NCI-H82 treated with DMSO at 0.1 percent for 48 hours (cell line): Measurements from ENCODE around the gene GOLGA6L1.
"Not testable (repeated sequence)": the region's sequence is repeated elsewhere in the genome, so short reads cannot be mapped to it uniquely, and the experiment has no call there.

ENCODE experiments used
- DNase-seq: peaks from one replicate; lab custom pipeline; 2025; ENCODE audit not compliant: unreplicated experiment; lab: John Stamatoyannopoulos, UW

The GOLGA6L1 gene, protein sequence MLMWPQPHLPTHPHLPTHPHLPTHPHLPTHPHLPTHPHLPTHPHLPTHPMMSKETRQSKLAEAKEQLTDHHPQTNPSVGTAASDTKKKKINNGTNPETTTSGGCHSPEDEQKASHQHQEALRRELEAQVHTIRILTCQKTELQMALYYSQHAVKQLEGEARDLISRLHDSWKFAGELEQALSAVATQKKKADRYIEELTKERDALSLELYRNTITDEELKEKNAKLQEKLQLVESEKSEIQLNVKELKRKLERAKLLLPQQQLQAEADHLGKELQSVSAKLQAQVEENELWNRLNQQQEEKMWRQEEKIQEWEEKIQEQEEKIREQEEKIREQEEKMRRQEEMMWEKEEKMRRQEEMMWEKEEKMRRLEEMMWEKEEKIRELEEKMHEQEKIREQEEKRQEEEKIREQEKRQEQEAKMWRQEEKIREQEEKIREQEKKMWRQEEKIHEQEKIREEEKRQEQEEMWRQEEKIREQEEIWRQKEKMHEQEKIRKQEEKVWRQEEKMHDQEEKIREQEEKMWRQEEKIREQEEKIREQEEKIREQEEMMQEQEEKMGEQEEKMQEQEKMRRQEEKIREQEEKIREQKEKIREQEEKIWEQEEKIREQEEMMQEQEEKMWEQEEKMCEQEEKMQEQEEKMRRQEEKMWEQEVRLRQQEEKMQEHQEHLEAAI

DNA sequence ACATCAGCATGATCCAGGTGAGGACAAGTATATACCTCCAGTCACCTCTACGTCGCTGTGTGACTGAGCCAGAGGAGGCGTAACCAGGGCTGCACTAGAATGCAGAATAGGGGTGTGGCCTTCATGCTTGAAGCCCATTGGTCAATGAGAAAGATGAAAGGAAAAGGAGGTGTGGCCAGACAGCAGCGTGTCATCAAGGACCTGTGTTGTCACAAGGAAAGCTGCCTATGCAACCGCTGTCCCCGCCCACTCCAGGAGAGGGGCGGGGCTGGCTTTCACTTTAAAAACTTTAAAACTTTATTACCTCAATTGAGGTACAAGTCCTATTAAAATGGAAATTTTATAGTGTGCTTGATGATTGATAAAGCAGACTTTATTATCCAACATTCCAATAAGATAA, at the start of gene GOLGA6L1:
Gene GOLGA6L1, minus strand, starts transcription at position 101 of the 400 bp plus-strand sequence. Its CDS starts 91 bp downstream, at position 10.
- not testable (repeated sequence) for DNase-seq

DNA sequence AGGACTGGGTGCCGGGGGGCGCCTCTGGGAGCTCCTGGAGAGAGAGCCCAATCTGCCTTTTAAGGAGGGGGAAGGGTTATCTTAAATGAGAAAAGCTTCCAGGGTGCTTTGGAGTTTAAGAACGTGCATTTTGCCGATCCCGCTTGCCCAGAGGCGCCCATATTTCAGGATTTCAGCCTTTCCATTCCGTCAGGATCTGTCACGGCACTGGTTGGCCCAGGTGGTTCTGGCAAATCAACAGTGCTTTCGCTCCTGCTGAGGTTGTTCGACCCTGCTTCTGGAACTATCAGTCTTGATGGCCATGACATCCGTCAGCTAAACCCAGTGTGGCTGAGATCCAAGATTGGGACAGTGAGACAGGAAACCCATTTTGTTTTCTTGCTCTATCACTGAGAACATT, 44.6 kb upstream of the GOLGA6L1 start:
- DNase-seq = not testable (repeated sequence)

DNA sequence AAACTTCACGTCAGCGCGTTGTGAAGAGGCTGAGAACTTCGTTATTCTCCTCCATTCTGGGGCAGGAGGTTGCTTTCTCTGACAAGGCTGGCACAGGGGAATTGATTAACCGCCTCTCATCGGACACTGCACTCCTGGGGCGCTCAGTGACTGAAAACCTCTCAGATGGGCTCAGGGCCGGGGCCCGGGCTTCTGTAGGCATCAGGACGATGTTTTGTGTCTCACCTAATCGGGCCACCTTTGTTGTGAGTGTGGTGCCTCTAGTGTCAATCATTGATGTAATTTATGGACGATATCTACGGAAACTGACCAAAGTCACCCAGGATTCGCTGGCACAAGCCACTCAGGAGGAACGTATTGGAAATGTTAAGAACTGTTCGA, 43.9 kb upstream of the GOLGA6L1 start:
- not testable (repeated sequence) for DNase-seq

DNA sequence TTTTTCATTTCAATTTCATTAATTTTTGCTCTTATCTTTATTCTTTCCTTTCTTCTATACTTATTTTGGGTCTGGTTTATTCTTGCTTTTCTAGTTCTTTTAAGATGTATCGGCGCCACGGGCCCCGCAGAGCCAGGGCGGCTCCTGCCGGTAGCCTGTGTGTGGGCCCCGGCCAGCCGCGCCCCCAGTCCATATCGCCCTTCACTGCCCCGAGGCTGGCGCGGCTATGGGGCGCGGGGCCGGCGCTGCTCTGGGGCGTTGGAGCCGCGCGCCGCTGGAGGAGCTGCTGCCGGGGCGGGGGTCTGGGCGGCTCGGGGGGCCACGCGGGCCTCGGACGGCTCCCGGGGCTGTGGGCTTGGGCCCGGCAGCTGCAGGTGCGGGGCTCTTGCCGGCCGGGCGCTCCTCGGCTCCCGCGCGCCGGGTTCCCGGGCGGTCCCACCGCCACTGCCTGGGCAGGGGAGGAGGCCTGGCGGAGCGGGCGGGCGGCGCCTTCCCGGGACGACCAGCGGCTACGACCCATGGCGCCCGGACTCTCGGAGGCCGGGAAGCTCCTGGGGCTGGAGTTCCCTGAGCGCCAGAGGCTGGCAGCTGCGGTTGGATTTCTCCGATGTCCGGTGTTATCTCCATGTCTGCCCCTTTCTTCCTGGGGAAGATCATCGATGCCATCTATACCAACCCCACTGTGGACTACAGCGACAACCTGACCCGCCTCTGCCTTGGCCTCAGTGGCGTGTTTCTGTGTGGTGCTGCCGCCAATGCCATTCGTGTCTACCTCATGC, 43.3 kb upstream of the GOLGA6L1 start:
- not testable (repeated sequence) for DNase-seq

DNA sequence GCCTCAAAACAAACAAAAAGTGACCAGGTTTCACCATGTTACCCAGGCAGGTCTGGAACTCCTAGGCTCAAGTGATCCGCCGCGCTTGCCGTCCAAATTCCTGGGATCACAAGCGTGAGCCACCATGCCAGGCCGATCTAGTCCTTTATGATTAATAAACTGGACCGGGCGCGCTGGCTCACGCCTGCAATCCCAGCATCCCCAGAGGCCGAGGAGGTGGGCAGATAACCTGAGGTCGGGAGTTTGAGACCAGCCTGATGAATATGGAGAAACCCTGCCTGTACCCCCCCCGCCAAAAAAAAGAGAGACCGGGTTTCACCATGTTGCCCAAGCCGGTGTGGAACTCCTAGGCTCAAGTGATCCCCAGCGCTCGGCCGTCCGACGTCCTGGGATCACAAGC, 40.1 kb upstream of the GOLGA6L1 start:
- not testable (repeated sequence) for DNase-seq

DNA sequence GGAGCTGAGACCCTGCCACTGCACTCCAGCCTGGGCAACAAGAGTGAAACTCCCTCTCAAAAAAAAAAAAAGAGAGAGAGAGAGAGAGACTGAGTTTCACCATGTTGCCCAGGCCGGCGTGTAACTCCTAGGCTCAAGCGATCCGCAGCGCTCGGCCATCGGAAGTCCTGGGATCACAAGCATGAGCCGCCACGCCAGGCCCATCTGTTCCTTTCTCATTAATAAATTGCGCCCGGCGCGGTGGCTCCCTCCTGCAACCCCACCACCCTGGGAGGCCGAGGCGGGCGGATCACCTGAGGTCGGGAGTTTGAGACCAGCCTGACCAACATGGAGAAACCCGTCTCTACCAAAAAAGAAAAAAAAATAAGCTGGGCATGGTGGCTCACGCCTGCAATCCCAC, 39.0 kb upstream of the GOLGA6L1 start:
- DNase-seq = not testable (repeated sequence)

DNA sequence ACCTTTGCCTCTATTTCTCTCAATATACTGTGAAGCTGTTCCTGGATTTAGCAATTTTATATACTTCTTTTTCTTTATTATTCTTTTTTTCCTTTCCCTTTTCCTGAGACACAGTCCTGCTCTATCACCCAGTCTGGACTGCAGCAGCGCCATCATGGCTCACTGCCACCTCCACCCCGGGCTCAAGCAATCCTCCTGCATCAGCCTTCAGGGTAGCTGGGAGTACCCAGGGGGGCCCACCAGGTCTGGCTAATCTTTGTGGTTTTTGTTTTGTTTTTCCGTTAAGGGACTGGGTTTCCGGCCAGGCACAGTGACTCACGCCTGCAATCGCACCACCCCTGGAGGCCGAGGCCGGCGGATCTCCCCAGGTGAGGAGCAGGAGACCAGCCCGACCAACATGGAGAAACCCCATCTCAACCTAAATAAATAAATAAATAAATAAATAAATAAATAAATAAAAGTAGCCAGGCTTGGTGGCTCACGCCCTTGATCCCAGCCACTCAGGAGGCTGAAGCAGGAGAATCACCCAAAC, 38.1 kb upstream of the GOLGA6L1 start:
- DNase-seq = not testable (repeated sequence)

DNA sequence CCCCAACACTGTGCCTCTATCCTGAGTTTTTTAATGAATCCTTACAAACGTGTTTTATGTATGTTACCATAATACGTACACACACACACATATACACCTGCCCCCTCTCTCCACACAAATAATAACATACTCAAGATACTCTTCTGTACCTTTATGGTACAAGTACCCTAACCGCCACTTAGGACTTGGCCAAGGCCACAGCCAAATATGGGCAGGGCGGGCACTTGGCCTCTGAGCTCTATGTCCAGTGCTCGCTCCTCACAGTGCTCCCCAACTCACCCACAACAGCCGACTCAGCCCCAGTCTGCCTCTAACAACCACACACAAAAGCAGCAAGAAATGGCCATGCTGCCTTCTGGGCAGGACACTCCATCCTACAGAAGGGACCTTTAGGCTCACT, 3.8 kb downstream of the GOLGA6L1 start:
- DNase-seq = not testable (repeated sequence)

DNA sequence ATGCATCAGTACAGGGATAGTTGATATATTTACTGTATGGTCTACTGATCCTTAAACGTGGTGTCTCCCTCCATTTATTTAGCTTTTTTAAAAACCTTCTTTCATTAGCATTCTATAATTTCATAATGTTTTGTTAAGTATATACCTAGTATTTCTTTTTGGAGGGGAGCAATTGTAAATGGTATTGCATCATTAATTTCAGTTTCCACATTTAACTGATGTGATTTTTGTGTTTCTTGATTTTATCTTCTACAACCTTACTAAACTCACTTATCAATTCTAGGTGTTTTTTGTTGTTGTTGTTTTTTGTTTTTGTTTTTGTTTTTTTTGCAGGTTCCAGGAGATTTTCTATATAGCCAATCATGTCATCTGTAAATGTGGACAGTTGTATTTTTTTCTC, 18.4 kb downstream of the GOLGA6L1 start:
- no peak for DNase-seq

DNA sequence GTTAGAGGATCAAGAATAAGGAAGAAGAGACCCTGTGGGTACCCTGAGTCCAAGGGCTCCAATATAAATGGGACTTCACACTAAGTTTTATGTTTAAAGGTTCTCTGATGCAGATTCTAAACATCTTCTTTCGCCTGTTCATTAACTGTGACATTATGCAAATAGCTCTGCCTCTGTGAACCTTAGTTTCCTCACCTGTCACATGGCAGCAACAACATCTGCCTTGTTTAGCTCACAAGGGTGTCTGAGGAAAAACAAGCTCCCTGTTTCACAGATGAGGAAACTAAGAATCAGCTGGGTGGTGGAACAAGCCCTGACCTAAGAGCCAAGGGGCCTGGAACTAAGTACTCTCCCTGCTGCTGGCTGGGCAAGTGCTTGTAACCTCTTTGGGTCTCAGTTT, 40.8 kb downstream of the GOLGA6L1 start:
- DNase-seq = no peak

DNA sequence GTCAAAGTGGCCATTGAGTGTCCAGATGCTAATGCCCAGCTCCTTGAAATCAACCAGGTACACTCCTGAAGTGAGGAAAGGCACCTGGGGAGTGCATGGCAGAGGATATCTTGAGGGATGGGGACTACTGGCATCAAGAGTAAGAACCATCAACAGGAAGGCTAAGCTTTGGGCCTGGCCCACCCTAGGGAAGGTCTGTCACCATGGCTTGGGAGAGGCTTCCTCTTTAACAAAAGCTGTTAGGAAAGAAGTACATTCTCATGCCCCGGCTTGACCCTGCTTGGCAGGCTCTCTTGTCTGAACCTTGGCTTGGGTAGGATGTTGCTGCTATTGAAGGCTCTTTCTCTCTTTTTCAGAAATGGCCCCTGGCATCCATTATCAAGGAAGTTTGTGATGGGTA, 53.5 kb downstream of the GOLGA6L1 start:
- no peak for DNase-seq

DNA sequence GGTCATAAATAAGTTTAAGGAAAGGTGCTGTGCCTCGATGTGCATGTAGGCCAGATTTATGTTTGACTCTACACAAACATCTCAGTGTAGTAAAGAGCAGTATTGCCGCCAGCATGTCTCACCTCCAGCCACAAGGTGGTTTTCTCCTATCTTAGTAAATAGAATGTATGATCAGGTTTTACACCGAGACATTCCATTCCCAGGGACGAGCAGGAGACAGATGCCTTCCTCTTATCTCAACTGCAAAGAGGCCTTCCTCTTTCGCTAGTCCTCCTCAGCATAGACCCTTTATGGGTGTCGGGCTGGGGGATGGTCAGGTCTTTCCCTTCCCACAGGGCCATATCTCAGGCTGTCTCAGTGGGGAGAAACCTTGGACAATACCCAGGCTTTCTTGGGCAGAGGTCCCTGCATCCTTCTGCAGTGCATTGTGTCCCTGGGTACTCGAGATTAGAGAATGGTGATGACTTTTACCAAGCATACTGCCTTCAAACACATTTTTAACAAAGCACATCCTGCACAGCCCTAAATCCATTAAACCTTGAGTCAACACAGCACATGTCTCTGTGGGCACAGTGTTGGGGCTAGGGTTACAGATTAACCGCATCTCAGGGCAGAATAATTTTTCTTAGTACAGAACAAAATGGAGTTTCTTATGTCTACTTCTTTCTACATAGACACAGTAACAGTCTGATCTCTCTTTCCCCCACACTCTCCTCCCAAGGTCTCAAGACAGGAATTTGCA, 54.5 kb downstream of the GOLGA6L1 start:
- not testable (repeated sequence) for DNase-seq

DNA sequence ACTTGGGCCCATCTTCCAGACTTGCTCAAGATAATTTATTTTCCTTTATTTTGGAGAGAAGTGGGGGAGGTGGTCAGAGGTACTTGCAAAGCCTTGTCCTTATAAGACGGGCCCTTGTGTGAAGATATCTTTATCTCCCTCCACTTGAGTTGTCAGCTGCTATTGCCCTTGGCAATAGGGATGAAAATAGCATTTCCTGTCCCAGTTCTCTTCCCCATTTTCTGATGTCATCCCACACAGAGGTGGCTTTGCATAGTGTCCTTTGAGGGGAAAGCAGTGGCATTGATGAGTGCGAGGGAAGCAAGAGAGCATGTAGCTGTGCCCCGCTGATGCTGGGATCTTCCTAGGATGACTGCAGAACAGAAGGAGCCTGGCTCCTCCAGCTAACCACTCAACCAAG, 55.4 kb downstream of the GOLGA6L1 start:
- DNase-seq = no peak

DNA sequence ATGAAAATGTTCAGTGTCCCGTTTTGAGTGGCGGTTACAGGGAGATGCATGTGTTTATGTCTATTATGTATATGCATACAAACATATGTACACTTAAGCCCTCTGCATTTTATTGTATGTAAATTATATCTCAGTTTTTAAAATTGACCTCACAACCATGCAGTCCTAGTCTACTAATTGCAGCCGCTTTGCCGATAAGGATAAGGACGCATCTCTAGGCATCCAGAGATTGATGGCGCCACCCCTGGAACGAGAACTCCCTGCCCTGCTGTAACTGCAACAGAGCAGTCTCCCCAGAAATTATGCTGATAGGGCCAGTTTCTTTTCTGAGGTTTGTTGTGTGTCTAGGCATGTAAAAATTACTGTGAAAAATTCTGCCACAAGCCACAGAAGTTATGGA, 56.9 kb downstream of the GOLGA6L1 start:
- no peak for DNase-seq
